Activated B cell treated with CpG ODN at 0.5 μM for 24 hours (primary cell): ENCODE data around the gene UPK1A. TPM values are rescaled to one million over a fixed set of nuclear protein-coding genes. Genes with fewer than 3 reads are reported as not detected.

ENCODE experiments used
- ATAC-seq: fragments of 200-7000 bp; cut with Tn5 transposase; one replicate; pipeline ENCODE4 v1.10.0; 2021; ENCODE audit warnings: low read depth, mild to moderate bottlenecking, moderate library complexity
- CTCF ChIA-PET: fragments of 350-600 bp; sonication (Branson Sonifier 250); formaldehyde crosslinking; loops from one replicate; lab custom pipeline; 2021; ENCODE audit warnings: antibody characterized with exemption; lab: Charles Lee
- POLR2A ChIA-PET: fragments of 350-600 bp; sonication (Branson Sonifier 250); formaldehyde crosslinking; loops from one replicate; lab custom pipeline; 2021; ENCODE audit warnings: antibody characterized with exemption; lab: Charles Lee
- DNase-seq: peaks from one replicate; pipeline ENCODE4 v3.0.0; 2022
- H3K27ac Mint-ChIP-seq: one replicate; pipeline ENCODE4 v1.8.0; 2020; ENCODE audit warnings: mixed read lengths
- H3K27me3 Mint-ChIP-seq: one replicate; pipeline ENCODE4 v1.8.0; 2021; ENCODE audit warnings: mixed read lengths
- H3K36me3 Mint-ChIP-seq: one replicate; pipeline ENCODE4 v1.8.0; 2021; ENCODE audit warnings: low read depth, mixed read lengths
- H3K4me1 Mint-ChIP-seq: one replicate; pipeline ENCODE4 v1.8.0; 2021; ENCODE audit warnings: mixed read lengths
- H3K4me3 Mint-ChIP-seq: one replicate; pipeline ENCODE4 v1.8.0; 2020; ENCODE audit warnings: mild to moderate bottlenecking, mixed read lengths
- H3K9me3 Mint-ChIP-seq: one replicate; pipeline ENCODE4 v1.8.0; 2020; ENCODE audit warnings: mixed read lengths
- CTCF ChIP-seq: fragments of 200-600 bp; IDR thresholded peaks from one replicate; pipeline ENCODE4 v1.8.0; 2022; ENCODE audit warnings: antibody characterized with exemption, mild to moderate bottlenecking
- intact Hi-C: fragments of 100-400 bp; cut with micrococcal nuclease; formaldehyde crosslinking; loops from one replicate; pipeline ENCODE4 v1.15.1; 2024
- total RNA-seq: library from RNA; stranded (reverse); gene quantifications from 2 replicates; pipeline ENCODE4 v1.2.3, GENCODE V29; 2022

Gene UPK1A
- total RNA-seq, 1 donor from 2014 or later: not detected

- ATAC-seq (no peak), DNase-seq (peak; percentile 28)
- H3K4me1 Mint-ChIP-seq: peaks cover 72% of the 10 kb centered on the region
- intact Hi-C loops: loop anchor here (2.0 to 10.0 kb wide), 3 partner anchors 29 to 391 kb away; partner anchors contain the start of genes CD22, HCST, PSENEN and U2AF1L4
- H3K4me3 Mint-ChIP-seq: peak overlapping the region; percentile 93
- no peak for TF ChIP-seq CTCF
- H3K36me3 Mint-ChIP-seq: peaks cover 17% of the 10 kb centered on the region
- H3K9me3 Mint-ChIP-seq: no peaks in the 10 kb centered on the region
- ChIA-PET POLR2A (interaction anchor here (1.7 to 7.2 kb wide), 4 partner anchors 17 to 68 kb away, joined by 5 to 238 read pairs (median 42); partner anchors contain the start of genes COX6B1, IGFLR1, PSENEN and U2AF1L4), CTCF (interaction anchor here (0.8 to 5.7 kb wide), 3 partner anchors 14 to 23 kb away, joined by 3 to 57 read pairs (median 6); no protein-coding TSS in a partner anchor)
- H3K27me3 Mint-ChIP-seq: no peaks in the 10 kb centered on the region
- H3K27ac Mint-ChIP-seq: peak overlapping the region; percentile 97
Observed at GRCh38 chr19:35715981-35716800, 49.9 kb downstream of the UPK1A start.

GRCh38 chr19:35716801-35717664, 50.7 kb downstream of the UPK1A start:
- Mint-ChIP-seq H3K4me3 (peak overlapping the region; percentile 93), H3K4me1 (peaks cover 69% of the 10 kb centered on the region), H3K9me3 (no peaks in the 10 kb centered on the region), H3K27me3 (no peaks in the 10 kb centered on the region), H3K36me3 (peaks cover 24% of the 10 kb centered on the region), H3K27ac (peak overlapping the region; percentile 97)
- no peak for TF ChIP-seq CTCF
- DNase-seq (peak; percentile 75), ATAC-seq (peak; percentile 79)
- CTCF ChIA-PET: interaction anchor here (0.9 to 1.7 kb wide), 3 partner anchors 21 to 24 kb away, joined by 3 to 6 read pairs (median 5); no protein-coding TSS in a partner anchor
- POLR2A ChIA-PET: interaction anchor here (1.5 to 7.2 kb wide), 7 partner anchors 11 to 69 kb away, joined by 5 to 238 read pairs (median 22); partner anchors contain the start of genes COX6B1, IGFLR1, LIN37 and PSENEN
- intact Hi-C loops: loop anchor here (1.0 to 10.0 kb wide), 14 partner anchors 15 to 392 kb away; partner anchors contain the start of genes CD22, COX6B1, HCST and LIN37

GRCh38 chr19:35717665-35718344, 51.5 kb downstream of the UPK1A start, which contains the start of gene KMT2B:
Gene KMT2B (plus strand): TSS chr19:35718003. CDS start chr19:35718019, 16 bp downstream.
- peak; percentile 95 for DNase-seq
- peak within 1 kb of the TSS; percentile 93 for H3K4me3 Mint-ChIP-seq
- H3K36me3 Mint-ChIP-seq: peaks cover 32% of the 10 kb centered on the region
- TF ChIP-seq CTCF: no peak
- POLR2A ChIA-PET: interaction anchor here (1.1 to 3.4 kb wide), 8 partner anchors 10 to 213 kb away, joined by 3 to 22 read pairs (median 9); partner anchors contain the start of genes HSPB6, IGFLR1, LIN37 and PSENEN
- intact Hi-C loops: loop anchor here (1.0 to 10.0 kb wide), 14 partner anchors 16 to 393 kb away; partner anchors contain the start of genes CD22, COX6B1, HCST and LIN37
- ATAC-seq: peak; percentile 35
- H3K4me1 Mint-ChIP-seq: peaks cover 61% of the 10 kb centered on the region
- H3K27me3 Mint-ChIP-seq: no peaks in the 10 kb centered on the region
- no peaks in the 10 kb centered on the region for H3K9me3 Mint-ChIP-seq
- H3K27ac Mint-ChIP-seq: peak within 1 kb of the TSS; percentile 97
- CTCF ChIA-PET: interaction anchor here (0.9 to 1.7 kb wide), 3 partner anchors 20 to 24 kb away, joined by 3 to 5 read pairs (median 3); partner anchors contain the start of gene IGFLR1

- POLR2A ChIA-PET: interaction anchor here (1.1 to 3.4 kb wide), 8 partner anchors 9 to 213 kb away, joined by 3 to 22 read pairs (median 9); partner anchors contain the start of genes HSPB6, IGFLR1, LIN37 and PSENEN
- CTCF ChIA-PET: interaction anchor here (0.9 to 1.7 kb wide), 3 partner anchors 19 to 24 kb away, joined by 3 to 5 read pairs (median 3); partner anchors contain the start of gene IGFLR1
- ATAC-seq (no peak), DNase-seq (no peak)
- peak overlapping the region; percentile 88 for H3K4me3 Mint-ChIP-seq
- intact Hi-C loops: loop anchor here (10.0 kb wide), 1 partner anchor 394 kb away; the partner anchor contains the start of gene CD22
- no peak for TF ChIP-seq CTCF
- no peaks in the 10 kb centered on the region for H3K27me3 Mint-ChIP-seq
- H3K36me3 Mint-ChIP-seq: peaks cover 39% of the 10 kb centered on the region
- H3K4me1 Mint-ChIP-seq: peaks cover 54% of the 10 kb centered on the region
- no peaks in the 10 kb centered on the region for H3K9me3 Mint-ChIP-seq
- H3K27ac Mint-ChIP-seq: peak overlapping the region; percentile 82
Observed at GRCh38 chr19:35718345-35719041, 52.2 kb downstream of the UPK1A start.
